HEK293 (cell line): Measurements from ENCODE around the gene IDI1.

ENCODE experiments used
- GFI1B ChIP-seq: fragments of 450-650 bp; formaldehyde crosslinking; IDR thresholded peaks from 2 replicates; pipeline ENCODE4 v1.5.1; 2016; ENCODE audit warnings: missing biosample characterization, missing genetic modification characterization
- ZNF311 ChIP-seq: fragments of 450-650 bp; formaldehyde crosslinking; IDR thresholded peaks from 2 replicates; pipeline ENCODE4 v1.5.1; 2017; ENCODE audit warnings: missing biosample characterization, missing genetic modification characterization, borderline replicate concordance
- ZNF704 ChIP-seq: fragments of 450-650 bp; formaldehyde crosslinking; IDR thresholded peaks from 2 replicates; pipeline ENCODE4 v1.5.1; 2016; ENCODE audit warnings: missing biosample characterization, missing genetic modification characterization
- TF ChIP-seq, protein P1 (sequence below): fragments of 450-650 bp; formaldehyde crosslinking; IDR thresholded peaks from 2 replicates; pipeline ENCODE4 v1.5.1; 2016; ENCODE audit warnings: missing biosample characterization, missing genetic modification characterization
- TF ChIP-seq, protein P2 (sequence below): fragments of 450-650 bp; formaldehyde crosslinking; IDR thresholded peaks from 2 replicates; pipeline ENCODE4 v1.5.1; 2016; ENCODE audit warnings: missing biosample characterization, missing genetic modification characterization

DNA sequence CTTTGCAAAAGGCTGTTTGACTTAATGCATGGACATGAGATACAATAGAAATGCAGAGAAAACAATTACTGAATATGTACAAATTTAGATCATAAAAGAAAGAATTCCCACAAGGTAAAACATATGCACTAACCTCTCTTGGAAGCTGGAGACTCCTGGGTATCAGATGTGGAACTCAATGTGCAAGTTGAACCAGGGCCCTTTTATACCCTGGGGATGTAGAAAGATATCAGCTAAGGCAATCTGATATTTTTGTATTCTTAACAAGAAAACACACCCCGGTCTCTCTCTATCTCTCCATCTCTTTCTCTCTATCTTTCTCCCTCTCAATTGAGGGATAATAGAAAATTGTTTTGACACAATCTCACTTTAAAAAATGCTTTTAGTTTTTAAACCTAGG is 23.2 kb downstream of the IDI1 start, which contains the start of gene IDI2:
- TF ChIP-seq, protein P1, sequence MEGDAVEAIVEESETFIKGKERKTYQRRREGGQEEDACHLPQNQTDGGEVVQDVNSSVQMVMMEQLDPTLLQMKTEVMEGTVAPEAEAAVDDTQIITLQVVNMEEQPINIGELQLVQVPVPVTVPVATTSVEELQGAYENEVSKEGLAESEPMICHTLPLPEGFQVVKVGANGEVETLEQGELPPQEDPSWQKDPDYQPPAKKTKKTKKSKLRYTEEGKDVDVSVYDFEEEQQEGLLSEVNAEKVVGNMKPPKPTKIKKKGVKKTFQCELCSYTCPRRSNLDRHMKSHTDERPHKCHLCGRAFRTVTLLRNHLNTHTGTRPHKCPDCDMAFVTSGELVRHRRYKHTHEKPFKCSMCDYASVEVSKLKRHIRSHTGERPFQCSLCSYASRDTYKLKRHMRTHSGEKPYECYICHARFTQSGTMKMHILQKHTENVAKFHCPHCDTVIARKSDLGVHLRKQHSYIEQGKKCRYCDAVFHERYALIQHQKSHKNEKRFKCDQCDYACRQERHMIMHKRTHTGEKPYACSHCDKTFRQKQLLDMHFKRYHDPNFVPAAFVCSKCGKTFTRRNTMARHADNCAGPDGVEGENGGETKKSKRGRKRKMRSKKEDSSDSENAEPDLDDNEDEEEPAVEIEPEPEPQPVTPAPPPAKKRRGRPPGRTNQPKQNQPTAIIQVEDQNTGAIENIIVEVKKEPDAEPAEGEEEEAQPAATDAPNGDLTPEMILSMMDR (tag by site-specific recombination): no peak
- TF ChIP-seq ZNF311 (tag by site-specific recombination): no peak
- TF ChIP-seq, protein P2, sequence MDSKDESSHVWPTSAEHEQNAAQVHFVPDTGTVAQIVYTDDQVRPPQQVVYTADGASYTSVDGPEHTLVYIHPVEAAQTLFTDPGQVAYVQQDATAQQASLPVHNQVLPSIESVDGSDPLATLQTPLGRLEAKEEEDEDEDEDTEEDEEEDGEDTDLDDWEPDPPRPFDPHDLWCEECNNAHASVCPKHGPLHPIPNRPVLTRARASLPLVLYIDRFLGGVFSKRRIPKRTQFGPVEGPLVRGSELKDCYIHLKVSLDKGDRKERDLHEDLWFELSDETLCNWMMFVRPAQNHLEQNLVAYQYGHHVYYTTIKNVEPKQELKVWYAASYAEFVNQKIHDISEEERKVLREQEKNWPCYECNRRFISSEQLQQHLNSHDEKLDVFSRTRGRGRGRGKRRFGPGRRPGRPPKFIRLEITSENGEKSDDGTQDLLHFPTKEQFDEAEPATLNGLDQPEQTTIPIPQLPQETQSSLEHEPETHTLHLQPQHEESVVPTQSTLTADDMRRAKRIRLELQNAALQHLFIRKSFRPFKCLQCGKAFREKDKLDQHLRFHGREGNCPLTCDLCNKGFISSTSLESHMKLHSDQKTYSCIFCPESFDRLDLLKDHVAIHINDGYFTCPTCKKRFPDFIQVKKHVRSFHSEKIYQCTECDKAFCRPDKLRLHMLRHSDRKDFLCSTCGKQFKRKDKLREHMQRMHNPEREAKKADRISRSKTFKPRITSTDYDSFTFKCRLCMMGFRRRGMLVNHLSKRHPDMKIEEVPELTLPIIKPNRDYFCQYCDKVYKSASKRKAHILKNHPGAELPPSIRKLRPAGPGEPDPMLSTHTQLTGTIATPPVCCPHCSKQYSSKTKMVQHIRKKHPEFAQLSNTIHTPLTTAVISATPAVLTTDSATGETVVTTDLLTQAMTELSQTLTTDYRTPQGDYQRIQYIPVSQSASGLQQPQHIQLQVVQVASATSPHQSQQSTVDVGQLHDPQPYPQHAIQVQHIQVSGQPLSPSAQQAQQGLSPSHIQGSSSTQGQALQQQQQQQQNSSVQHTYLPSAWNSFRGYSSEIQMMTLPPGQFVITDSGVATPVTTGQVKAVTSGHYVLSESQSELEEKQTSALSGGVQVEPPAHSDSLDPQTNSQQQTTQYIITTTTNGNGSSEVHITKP (tag by site-specific recombination): no peak
- no peak for TF ChIP-seq GFI1B (tag by site-specific recombination)
- TF ChIP-seq ZNF704 (tag by site-specific recombination): no peak
